Measurements from ENCODE around the gene KCTD13. TPM values are rescaled to one million over a fixed set of nuclear protein-coding genes. Genes with fewer than 3 reads are reported as not detected.
A peak's percentile ranks its signal among the peaks of the same experiment; 100 is the strongest.

Gene KCTD13
- total RNA-seq, 1 experiment from 2014 or later, result 18.3 TPM

GRCh38 chr16:29926711-29927052 lies 656 bp upstream of the KCTD13 start:
- no peaks in the 10 kb centered on the region for H3K27me3 ChIP-seq (ENCODE audit: insufficient read depth, low read length)
- no peak for DNase-seq
- no peak overlapping the region for H3K27ac ChIP-seq (ENCODE audit: insufficient read length, low read depth, low read length)
- H3K27me3 Mint-ChIP-seq (ENCODE audit: low read depth), result no peaks in the 10 kb centered on the region
- H3K36me3 Mint-ChIP-seq (ENCODE audit: insufficient read depth in 1 of 3, low read depth in 3 of 3), result peaks cover 2 to 15% (median 8%) of the 10 kb centered on the region in 3 experiments; a peak in 6 of 7 replicates
- H2BK120ac ChIP-seq (ENCODE audit: low read depth, low read length, poor library complexity, severe bottlenecking), result peak overlapping the region; percentile 51
- H3K4me2 ChIP-seq (ENCODE audit: insufficient read depth, insufficient read length, low read length), result peak overlapping the region; percentile 85
- no peak overlapping the region for H2AFZ ChIP-seq (ENCODE audit: low read length)
- H3K23ac ChIP-seq (ENCODE audit: insufficient read length, low read depth, low read length), result no peak overlapping the region
- H3K4me1 ChIP-seq (ENCODE audit: insufficient read depth, low read length), result peaks cover 8% of the 10 kb centered on the region; the same call in 1 of the 2 replicates
- no peaks in the 10 kb centered on the region for H4K20me1 ChIP-seq (ENCODE audit: control insufficient read depth, insufficient read depth, insufficient read length)
- peaks cover 20% of the 10 kb centered on the region for H3K23me2 ChIP-seq (ENCODE audit: insufficient read length, low read depth, low read length, poor library complexity, severe bottlenecking)
- H2BK5ac ChIP-seq (ENCODE audit: insufficient read length, low read length), result no peak overlapping the region
- H3K4me3 Mint-ChIP-seq, result peak overlapping the region; percentile 89 to 96
- H3K56ac ChIP-seq (ENCODE audit: insufficient read length, low read depth, low read length), result no peak overlapping the region
- peak overlapping the region; percentile 56 for H4K5ac ChIP-seq (ENCODE audit: insufficient read length, low read depth, low read length)
- no peak overlapping the region for H2BK15ac ChIP-seq (ENCODE audit: low read depth, low read length)
- peaks cover 21 to 30% of the 10 kb centered on the region in 2 experiments for H3K4me1 Mint-ChIP-seq
- H3K9me3 ChIP-seq (ENCODE audit: control insufficient read depth, low read depth, low read length), result no peaks in the 10 kb centered on the region
- peak overlapping the region; percentile 91 for H3K9ac ChIP-seq (ENCODE audit: extremely low read depth, insufficient read length, low read length)
- H3K9me3 Mint-ChIP-seq, result no peaks in the 10 kb centered on the region
- WGBS (ENCODE audit: extremely low coverage, insufficient read length, low lambda C conversion rate), result no CpG with 5 or more reads among the region's 12 CpGs
- no peak overlapping the region for H2BK12ac ChIP-seq (ENCODE audit: insufficient read length, low read depth, low read length)
- no peak overlapping the region for H3K4ac ChIP-seq (ENCODE audit: low read depth, low read length)
- H4K91ac ChIP-seq (ENCODE audit: insufficient read length, low read depth, low read length), result no peak overlapping the region
- no peaks in the 10 kb centered on the region for H3K79me1 ChIP-seq (ENCODE audit: insufficient read depth, low read depth, low read length, poor library complexity, severe bottlenecking)
- H4K8ac ChIP-seq (replicated peaks; ENCODE audit: insufficient read length, low read depth, low read length), result peak overlapping the region; percentile 30
- peak overlapping the region; percentile 92 for H3K18ac ChIP-seq (ENCODE audit: insufficient read length, low read depth, low read length)
- no peak overlapping the region for H2AK5ac ChIP-seq (ENCODE audit: insufficient read length, low read length)
- H3K79me2 ChIP-seq (ENCODE audit: insufficient read depth, low read length), result no peaks in the 10 kb centered on the region
- no peak overlapping the region for H3T11ph ChIP-seq (ENCODE audit: low read length)
- H3K27ac Mint-ChIP-seq, result peak overlapping the region; percentile 93 to 98 (median 98); a peak in 4 of 7 replicates
- peak overlapping the region; percentile 92; the same call in 1 of the 2 replicates for H3K14ac ChIP-seq (ENCODE audit: insufficient read depth, low read length)
- TF ChIP-seq CTCF (conservative IDR thresholded peaks at IDR 0.05), result no peak
- H2BK20ac ChIP-seq (ENCODE audit: low read depth, low read length, poor library complexity, severe bottlenecking), result no peak overlapping the region

All from H9 (cell line).